ENCODE results near the gene WDR62. TPM values are rescaled to one million over a fixed set of nuclear protein-coding genes. Genes with fewer than 3 reads are reported as not detected.
"Not testable (repeated sequence)": the region's sequence is repeated elsewhere in the genome, so short reads cannot be mapped to it uniquely, and the experiment has no call there.

Gene WDR62
- total RNA-seq, 4 donors from 2014 or later: 2.4 to 5.8 TPM; not detected in 2

DNA sequence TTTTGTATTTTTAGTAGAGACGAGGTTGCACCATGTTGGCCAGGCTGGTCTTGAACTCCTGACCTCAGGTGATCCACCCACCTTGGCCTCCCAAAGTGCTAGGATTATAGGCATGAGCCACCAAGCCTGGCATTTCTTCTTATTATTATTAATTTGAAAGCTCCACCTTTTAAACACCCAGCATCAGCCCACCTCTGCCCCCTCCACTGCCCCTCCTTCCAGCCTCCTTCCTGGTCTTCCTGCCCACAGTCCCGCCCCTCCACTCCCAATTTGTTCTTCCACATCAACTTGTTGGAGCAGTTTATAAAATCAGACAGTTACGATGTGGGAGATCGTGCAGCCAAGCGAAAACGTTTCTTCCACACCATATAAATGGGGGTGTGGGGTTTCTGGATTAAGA, 14.2 kb upstream of the WDR62 start:
- no peak for DNase-seq
- H3K9me3 ChIP-seq: no peaks in the 10 kb centered on the region
- intact Hi-C loops (cut with DNase I; ENCODE audit: low total_unique reads): no loop called here
- H3K4me3 ChIP-seq: no peak overlapping the region
- TF ChIP-seq, protein P1, sequence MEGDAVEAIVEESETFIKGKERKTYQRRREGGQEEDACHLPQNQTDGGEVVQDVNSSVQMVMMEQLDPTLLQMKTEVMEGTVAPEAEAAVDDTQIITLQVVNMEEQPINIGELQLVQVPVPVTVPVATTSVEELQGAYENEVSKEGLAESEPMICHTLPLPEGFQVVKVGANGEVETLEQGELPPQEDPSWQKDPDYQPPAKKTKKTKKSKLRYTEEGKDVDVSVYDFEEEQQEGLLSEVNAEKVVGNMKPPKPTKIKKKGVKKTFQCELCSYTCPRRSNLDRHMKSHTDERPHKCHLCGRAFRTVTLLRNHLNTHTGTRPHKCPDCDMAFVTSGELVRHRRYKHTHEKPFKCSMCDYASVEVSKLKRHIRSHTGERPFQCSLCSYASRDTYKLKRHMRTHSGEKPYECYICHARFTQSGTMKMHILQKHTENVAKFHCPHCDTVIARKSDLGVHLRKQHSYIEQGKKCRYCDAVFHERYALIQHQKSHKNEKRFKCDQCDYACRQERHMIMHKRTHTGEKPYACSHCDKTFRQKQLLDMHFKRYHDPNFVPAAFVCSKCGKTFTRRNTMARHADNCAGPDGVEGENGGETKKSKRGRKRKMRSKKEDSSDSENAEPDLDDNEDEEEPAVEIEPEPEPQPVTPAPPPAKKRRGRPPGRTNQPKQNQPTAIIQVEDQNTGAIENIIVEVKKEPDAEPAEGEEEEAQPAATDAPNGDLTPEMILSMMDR (IDR thresholded peaks at IDR 0.05): no peak
- no peak for TF ChIP-seq POLR2A (IDR thresholded peaks at IDR 0.05)
- peak overlapping the region in 1 of 2 donors; percentile 61 for H3K27ac ChIP-seq
- no peaks in the 10 kb centered on the region for H3K4me1 ChIP-seq
- H3K36me3 ChIP-seq: no peaks in the 10 kb centered on the region
- H3K27me3 ChIP-seq: no peaks in the 10 kb centered on the region

DNA sequence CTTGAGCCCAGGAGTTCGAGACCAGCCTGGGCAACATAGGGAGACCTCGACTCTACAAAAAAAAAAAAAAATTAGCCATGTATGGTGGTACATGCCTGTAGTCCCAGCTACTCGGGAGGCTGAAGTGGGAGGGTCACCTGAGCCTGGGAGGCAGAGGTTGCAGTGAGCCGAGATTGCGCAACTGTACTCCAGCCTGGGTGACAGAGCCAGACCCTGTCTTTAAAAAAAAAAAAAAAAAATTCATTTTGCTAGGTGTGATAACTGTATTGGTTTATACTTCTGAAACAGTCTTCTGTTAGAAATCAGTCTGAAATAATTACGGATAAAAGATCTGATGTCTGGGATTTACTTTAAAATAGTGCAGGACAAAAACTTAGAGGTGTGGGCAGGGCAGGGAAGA, 13.6 kb upstream of the WDR62 start:
- H3K9me3 ChIP-seq; intact Hi-C loops (cut with DNase I; ENCODE audit: low total_unique reads); H3K27me3 ChIP-seq; DNase-seq; H3K4me3 ChIP-seq; H3K4me1 ChIP-seq; H3K36me3 ChIP-seq: not testable (repeated sequence)
- H3K27ac ChIP-seq: peak overlapping the region; percentile 61 to 66

DNA sequence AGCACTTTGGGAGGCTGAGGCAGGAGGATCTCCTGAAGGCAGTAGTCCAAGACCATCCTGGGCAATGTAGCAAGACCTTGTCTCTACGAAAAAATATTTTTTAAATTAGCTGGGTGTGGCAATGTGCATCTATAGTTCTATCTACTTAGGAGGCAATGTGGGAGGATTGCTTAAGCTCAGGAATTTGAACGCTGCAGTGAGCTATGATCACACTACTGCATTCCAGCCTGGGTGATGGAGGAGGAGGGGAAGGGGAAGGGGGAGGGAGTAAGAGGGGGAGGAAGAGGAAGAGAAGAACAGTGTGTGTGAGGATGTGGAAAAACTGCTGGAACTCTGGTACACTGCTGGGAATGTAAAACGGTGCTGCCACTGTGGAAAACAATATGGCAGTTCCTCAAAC, 12.9 kb upstream of the WDR62 start:
- no peaks in the 10 kb centered on the region for H3K36me3 ChIP-seq
- no peaks in the 10 kb centered on the region for H3K4me1 ChIP-seq
- peak; percentile 37 to 63 for DNase-seq
- no peaks in the 10 kb centered on the region for H3K27me3 ChIP-seq
- H3K27ac ChIP-seq: peak overlapping the region; percentile 61 to 66
- no peak for TF ChIP-seq POLR2A (IDR thresholded peaks at IDR 0.05)
- TF ChIP-seq, protein P1 (IDR thresholded peaks at IDR 0.05): no peak
- no peaks in the 10 kb centered on the region for H3K9me3 ChIP-seq
- H3K4me3 ChIP-seq: no peak overlapping the region
- intact Hi-C loops (cut with DNase I; ENCODE audit: low total_unique reads): no loop called here

DNA sequence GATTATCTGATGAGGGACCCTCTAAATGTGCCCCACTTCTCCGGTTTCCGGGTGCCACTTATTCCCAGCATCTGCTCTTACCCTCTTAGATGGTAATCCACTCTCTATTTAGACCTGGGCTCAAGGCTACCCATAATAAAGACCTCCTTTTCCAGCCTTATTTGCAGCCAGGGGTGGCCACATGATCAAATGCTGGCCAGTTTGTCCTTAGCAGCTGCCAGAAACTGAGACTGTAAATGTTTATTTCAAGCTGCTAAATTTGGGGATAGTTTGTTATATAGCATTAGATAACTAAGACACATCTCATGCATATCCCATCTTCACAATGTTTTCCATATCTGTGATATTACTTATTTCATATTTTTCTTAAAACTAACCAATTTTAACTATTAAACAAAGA, 10.7 kb upstream of the WDR62 start:
- Histone ChIP-seq H3K9me3 (no peaks in the 10 kb centered on the region), H3K27me3 (no peaks in the 10 kb centered on the region), H3K4me3 (no peak overlapping the region), H3K27ac (peak overlapping the region in 1 of 2 donors; percentile 26), H3K36me3 (no peaks in the 10 kb centered on the region), H3K4me1 (no peaks in the 10 kb centered on the region)
- intact Hi-C loops (cut with DNase I; ENCODE audit: low total_unique reads): no loop called here
- no peak for DNase-seq
- TF ChIP-seq, protein P1 (IDR thresholded peaks at IDR 0.05): no peak

DNA sequence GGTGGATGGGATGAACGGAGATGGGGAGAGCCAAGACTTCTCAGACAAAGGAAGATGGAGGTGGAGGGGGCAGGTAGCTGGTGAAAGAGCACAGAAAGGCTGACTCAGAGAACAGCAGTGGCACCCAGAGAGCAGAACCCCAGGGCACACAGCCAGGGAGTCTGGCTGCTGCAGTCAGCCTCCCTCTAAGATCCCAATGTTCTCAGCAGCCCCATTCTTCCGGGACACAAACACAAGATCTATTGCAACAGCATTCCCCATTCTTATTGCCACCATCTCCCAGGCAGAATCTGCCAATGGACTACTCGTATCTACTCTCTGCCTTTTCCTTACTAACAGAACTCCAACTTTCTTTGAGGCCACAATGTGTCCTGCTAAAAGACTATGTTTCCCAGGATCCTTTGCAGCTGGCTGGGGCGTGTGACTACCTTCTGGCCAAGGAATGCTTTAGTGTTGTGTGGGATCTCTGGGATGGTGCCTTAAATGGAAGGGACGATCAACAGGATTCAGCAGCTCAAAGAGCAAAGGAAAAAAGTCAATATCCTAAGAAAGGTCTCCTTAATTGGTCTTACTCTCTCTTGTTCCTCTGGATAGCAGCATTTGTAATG, 8.2 kb upstream of the WDR62 start:
- H3K4me1 ChIP-seq: no peaks in the 10 kb centered on the region
- no peaks in the 10 kb centered on the region for H3K36me3 ChIP-seq
- no peak overlapping the region for H3K4me3 ChIP-seq
- DNase-seq: no peak
- TF ChIP-seq POLR2A (IDR thresholded peaks at IDR 0.05): no peak
- TF ChIP-seq, protein P1 (IDR thresholded peaks at IDR 0.05): no peak
- no peaks in the 10 kb centered on the region for H3K9me3 ChIP-seq
- no peaks in the 10 kb centered on the region for H3K27me3 ChIP-seq
- no peak overlapping the region for H3K27ac ChIP-seq
- intact Hi-C loops (cut with DNase I; ENCODE audit: low total_unique reads): no loop called here

DNA sequence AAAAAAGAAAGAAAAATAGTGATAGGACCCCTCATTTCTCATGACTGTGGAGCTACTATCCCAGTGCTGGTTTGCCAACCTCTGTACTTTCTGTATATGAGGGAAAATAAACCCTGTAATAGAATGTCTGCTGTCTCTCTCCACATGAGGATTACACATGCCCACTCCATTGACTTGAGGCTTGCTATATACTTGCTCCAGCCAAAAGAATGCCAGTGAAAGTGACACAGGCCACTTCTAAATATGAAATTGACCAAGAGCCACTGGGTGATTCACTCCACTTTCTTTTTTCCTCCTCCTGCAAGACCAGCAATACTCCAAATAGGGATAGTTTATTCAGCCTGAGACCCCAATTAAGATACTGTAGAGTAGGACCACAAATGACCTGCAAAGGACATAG, 6.9 kb upstream of the WDR62 start:
- Histone ChIP-seq H3K27ac (no peak overlapping the region), H3K27me3 (no peaks in the 10 kb centered on the region), H3K9me3 (no peaks in the 10 kb centered on the region), H3K4me1 (no peaks in the 10 kb centered on the region), H3K4me3 (no peak overlapping the region), H3K36me3 (no peaks in the 10 kb centered on the region)
- intact Hi-C loops (cut with DNase I; ENCODE audit: low total_unique reads): no loop called here
- TF ChIP-seq, protein P1 (IDR thresholded peaks at IDR 0.05): no peak
- no peak for TF ChIP-seq POLR2A (IDR thresholded peaks at IDR 0.05)
- DNase-seq: no peak
